Osteocyte (in vitro differentiated cells): ENCODE measurements around the gene TWIST2. TPM values are rescaled to one million over a fixed set of nuclear protein-coding genes. Genes with fewer than 3 reads are reported as not detected.

Experiments used
- DNase-seq: peaks from one replicate; pipeline ENCODE4 v3.0.0; 2021; ENCODE audit warnings: mixed read lengths; ENCODE audit not compliant: unreplicated experiment; ENCODE audit errors: extremely low spot score
- H3K27ac Mint-ChIP-seq: one replicate; pipeline ENCODE4 v1.8.0; 2021; ENCODE audit warnings: mild to moderate bottlenecking, mixed read lengths; ENCODE audit not compliant: unreplicated experiment
- H3K27me3 Mint-ChIP-seq: one replicate; pipeline ENCODE4 v1.8.0; 2021; ENCODE audit warnings: mixed read lengths; ENCODE audit not compliant: unreplicated experiment
- H3K36me3 Mint-ChIP-seq: one replicate; pipeline ENCODE4 v1.8.0; 2021; ENCODE audit warnings: mixed read lengths; ENCODE audit not compliant: unreplicated experiment
- H3K4me1 Mint-ChIP-seq: one replicate; pipeline ENCODE4 v1.8.0; 2021; ENCODE audit warnings: mixed read lengths; ENCODE audit not compliant: unreplicated experiment
- H3K4me3 Mint-ChIP-seq: one replicate; pipeline ENCODE4 v1.8.0; 2021; ENCODE audit warnings: mild to moderate bottlenecking, moderate library complexity, mixed read lengths; ENCODE audit not compliant: unreplicated experiment
- H3K9me3 Mint-ChIP-seq: one replicate; pipeline ENCODE4 v1.8.0; 2021; ENCODE audit warnings: mixed read lengths; ENCODE audit not compliant: unreplicated experiment
- CTCF ChIP-seq: fragments of 200-600 bp; sonication (generic); IDR thresholded peaks from 2 replicates; pipeline ENCODE4 v1.5.0; 2021; ENCODE audit warnings: antibody characterized with exemption, mild to moderate bottlenecking, moderate library complexity
- total RNA-seq: library from RNA; stranded (reverse); gene quantifications from 2 replicates; pipeline ENCODE4 v1.2.1, GENCODE V29; 2021

The TWIST2 gene
- total RNA-seq, 1 donor from 2014 or later = 6.0 TPM

GRCh38 chr2:238866656-238867277 is 18.9 kb downstream of the TWIST2 start:
- H3K4me3 Mint-ChIP-seq = no peak overlapping the region
- no peaks in the 10 kb centered on the region for H3K9me3 Mint-ChIP-seq
- no peaks in the 10 kb centered on the region for H3K36me3 Mint-ChIP-seq
- no peaks in the 10 kb centered on the region for H3K27me3 Mint-ChIP-seq
- peak overlapping the region; percentile 94 for H3K27ac Mint-ChIP-seq
- DNase-seq = no peak
- H3K4me1 Mint-ChIP-seq = peaks cover 63% of the 10 kb centered on the region
- no peak for TF ChIP-seq CTCF

- H3K9me3 Mint-ChIP-seq = no peaks in the 10 kb centered on the region
- TF ChIP-seq CTCF = no peak
- H3K4me3 Mint-ChIP-seq = no peak overlapping the region
- H3K36me3 Mint-ChIP-seq = no peaks in the 10 kb centered on the region
- H3K27ac Mint-ChIP-seq = peak overlapping the region; percentile 94
- H3K4me1 Mint-ChIP-seq = peaks cover 57% of the 10 kb centered on the region
- no peak for DNase-seq
- H3K27me3 Mint-ChIP-seq = no peaks in the 10 kb centered on the region
Measured at GRCh38 chr2:238868067-238868524, 20.2 kb downstream of the TWIST2 start.

- no peak for DNase-seq
- H3K36me3 Mint-ChIP-seq = no peaks in the 10 kb centered on the region
- peak overlapping the region; percentile 72 for H3K27ac Mint-ChIP-seq
- H3K9me3 Mint-ChIP-seq = no peaks in the 10 kb centered on the region
- no peaks in the 10 kb centered on the region for H3K27me3 Mint-ChIP-seq
- H3K4me3 Mint-ChIP-seq = no peak overlapping the region
- H3K4me1 Mint-ChIP-seq = peaks cover 51% of the 10 kb centered on the region
- TF ChIP-seq CTCF = no peak
Measured at GRCh38 chr2:238868616-238869292, 20.9 kb downstream of the TWIST2 start.

GRCh38 chr2:238869293-238870124 is 21.6 kb downstream of the TWIST2 start:
- no peak overlapping the region for H3K4me3 Mint-ChIP-seq
- no peaks in the 10 kb centered on the region for H3K27me3 Mint-ChIP-seq
- H3K36me3 Mint-ChIP-seq = no peaks in the 10 kb centered on the region
- no peaks in the 10 kb centered on the region for H3K9me3 Mint-ChIP-seq
- TF ChIP-seq CTCF = no peak
- peak overlapping the region; percentile 72 for H3K27ac Mint-ChIP-seq
- DNase-seq = no peak
- H3K4me1 Mint-ChIP-seq = peaks cover 43% of the 10 kb centered on the region

- Mint-ChIP-seq H3K4me1 (peaks cover 36% of the 10 kb centered on the region), H3K9me3 (no peaks in the 10 kb centered on the region), H3K4me3 (no peak overlapping the region), H3K27me3 (no peaks in the 10 kb centered on the region), H3K36me3 (no peaks in the 10 kb centered on the region), H3K27ac (no peak overlapping the region)
- no peak for TF ChIP-seq CTCF
- DNase-seq = no peak
Measured at GRCh38 chr2:238870261-238870660, 22.4 kb downstream of the TWIST2 start.
